AG10803 (cell line): ENCODE results near the gene MSANTD7.

ENCODE experiments used
- DNase-seq: peaks from one replicate; pipeline ENCODE4 v3.0.0; 2010; ENCODE audit warnings: low read depth
- H3K4me3 ChIP-seq: 2 replicates; pipeline ENCODE4 v1.5.1; 2011; ENCODE audit warnings: mild to moderate bottlenecking, low read length, control low read depth
- CTCF ChIP-seq: conservative IDR thresholded peaks from 2 replicates; pipeline ENCODE4 v1.5.1; 2011; ENCODE audit warnings: mild to moderate bottlenecking, low read length, control low read depth, inconsistent platforms

MSANTD7 gene

GRCh38 chr10:14837757-14838581 lies at the start of gene MSANTD7, which contains the start of the genes CDNF and HSPA14:
Gene MSANTD7, plus strand, starts transcription at chr10:14838306. Its CDS starts 3,979 bp downstream, at chr10:14842285.
Gene CDNF, minus strand, starts transcription at chr10:14838037. Its CDS starts 91 bp downstream, at chr10:14837946.
Gene HSPA14, plus strand, starts transcription at chr10:14838306. Its CDS starts 97 bp downstream, at chr10:14838403.
- peak; percentile 99 for DNase-seq
- no peak for TF ChIP-seq CTCF
- H3K4me3 ChIP-seq, result peak within 1 kb of the TSS; percentile 96

- H3K4me3 ChIP-seq, result no peak overlapping the region
- DNase-seq, result no peak
- TF ChIP-seq CTCF, result no peak
These were observed 39.5 kb upstream of the MSANTD7 start for GRCh38 chr10:14798636-14799035.

- no peak for TF ChIP-seq CTCF
- no peak overlapping the region for H3K4me3 ChIP-seq
These were observed 37.7 kb upstream of the MSANTD7 start for GRCh38 chr10:14800397-14800796.

GRCh38 chr10:14801723-14802122 lies 36.4 kb upstream of the MSANTD7 start:
- TF ChIP-seq CTCF, result no peak
- DNase-seq, result no peak
- no peak overlapping the region for H3K4me3 ChIP-seq

More at GRCh38 chr10:14800397-14800796, 37.7 kb upstream of the MSANTD7 start:
- DNase-seq, result no peak

- no peak for TF ChIP-seq CTCF
- DNase-seq, result no peak
- H3K4me3 ChIP-seq, result no peak overlapping the region
These were observed 34.3 kb upstream of the MSANTD7 start for GRCh38 chr10:14803827-14804226.

- no peak overlapping the region for H3K4me3 ChIP-seq
- no peak for DNase-seq
- TF ChIP-seq CTCF, result no peak
These were observed 31.8 kb upstream of the MSANTD7 start for GRCh38 chr10:14806318-14806717.
